Prostate gland (tissue), 2 donors: ENCODE measurements around the gene IL20RA. TPM values are rescaled to one million over a fixed set of nuclear protein-coding genes. Genes with fewer than 3 reads are reported as not detected.
"Not testable (repeated sequence)": the region's sequence is repeated elsewhere in the genome, so short reads cannot be mapped to it uniquely, and the experiment has no call there.

Experiments
- DNase-seq: peaks from one replicate; pipeline ENCODE4 v3.0.0-alpha.2; 2019; ENCODE audit warnings: low spot score
- H3K27ac ChIP-seq, 2 donors: fragments of 200-600 bp; sonication (generic); 2 replicates each; pipeline ENCODE4 v1.5.1; 2017 to 2019
- H3K27me3 ChIP-seq: fragments of 200-600 bp; sonication (generic); replicated peaks from 2 replicates; pipeline ENCODE4 v1.5.1; 2019; ENCODE audit not compliant: insufficient read depth
- H3K36me3 ChIP-seq, 2 donors: fragments of 200-600 bp; sonication (generic); 1 replicate in 1 of 2; 2 replicates in 1 of 2; pipeline versions ENCODE4 v1.5.1 to v1.8.1; 2017 to 2019
- H3K4me1 ChIP-seq: fragments of 200-600 bp; sonication (generic); replicated peaks from 2 replicates; pipeline ENCODE4 v1.5.1; 2019
- H3K4me3 ChIP-seq, 2 donors: fragments of 200-600 bp; sonication (generic); 2 replicates each; pipeline ENCODE4 v1.5.1; 2017 to 2019
- H3K9me3 ChIP-seq: fragments of 200-600 bp; sonication (generic); 2 replicates; pipeline ENCODE4 v1.5.1; 2017
- POLR2A ChIP-seq: fragments of 450-650 bp; IDR thresholded peaks from one replicate; pipeline ENCODE4 v1.6.1; 2016; ENCODE audit warnings: antibody characterized with exemption, mild to moderate bottlenecking
- POLR2AphosphoS5 ChIP-seq: sonication (generic); formaldehyde crosslinking; IDR thresholded peaks from one replicate; pipeline ENCODE4 v1.6.1; 2017; ENCODE audit warnings: antibody characterized with exemption
- WGBS: methylation state at CpG from one replicate; pipeline ENCODE4 v1.1.5; 2018; 5-methylcytosine and 5-hydroxymethylcytosine counted together
- intact Hi-C: fragments of 100-400 bp; cut with DNase I; formaldehyde crosslinking; loops from one replicate; pipeline ENCODE4 v1.14.2; 2022
- total RNA-seq, 2 donors: library from RNA; depleted of rRNA; stranded (reverse); fragments of >200 nt; gene quantifications; one replicate each; pipeline ENCODE4 v1.1.0, GENCODE V29; 2016
- TF ChIP-seq, protein P1 (sequence below), 4 experiments: fragments of 200-600 bp in 2 of 4; fragments of 450-650 bp in 2 of 4; sonication (generic) in 2 of 4; IDR thresholded peaks; 1 replicate in 3 of 4; 2 replicates in 1 of 4; pipeline ENCODE4 v1.5.1; 2016 to 2019; ENCODE audit warnings: antibody characterized with exemption in 4 of 4, mild to moderate bottlenecking in 2 of 4, moderate library complexity in 2 of 4

IL20RA gene
- total RNA-seq, 2 donors from 2014 or later, result 19.9 to 25.3 TPM

DNA sequence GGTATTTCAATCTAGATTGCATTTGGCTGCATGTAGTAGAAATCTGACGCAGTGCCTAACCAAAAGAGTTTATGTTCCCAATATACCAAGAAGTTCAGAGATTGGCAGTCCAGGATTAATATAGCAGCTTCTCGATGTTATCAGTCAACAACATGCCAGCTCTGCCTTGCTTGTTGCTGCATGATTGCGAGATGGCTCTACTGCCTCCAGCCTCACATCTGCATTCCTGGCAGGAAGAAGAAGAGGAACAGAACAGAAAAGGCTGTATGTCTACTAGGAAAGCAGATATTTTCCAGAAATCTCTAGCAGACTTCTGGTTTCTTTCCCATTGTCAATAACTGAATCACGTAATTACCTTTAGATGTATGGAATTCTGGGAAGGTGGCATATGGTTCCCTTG is 61.8 kb downstream of the IL20RA start:
- H3K27ac ChIP-seq, result no peak overlapping the region
- H3K4me3 ChIP-seq, result no peak overlapping the region
- no peaks in the 10 kb centered on the region for H3K4me1 ChIP-seq
- peak; percentile 25 for DNase-seq
- 46% methylated on average over 4 of the region's 4 CpGs for WGBS
- TF ChIP-seq POLR2A, result no peak
- no peak for TF ChIP-seq POLR2AphosphoS5
- TF ChIP-seq, protein P1, sequence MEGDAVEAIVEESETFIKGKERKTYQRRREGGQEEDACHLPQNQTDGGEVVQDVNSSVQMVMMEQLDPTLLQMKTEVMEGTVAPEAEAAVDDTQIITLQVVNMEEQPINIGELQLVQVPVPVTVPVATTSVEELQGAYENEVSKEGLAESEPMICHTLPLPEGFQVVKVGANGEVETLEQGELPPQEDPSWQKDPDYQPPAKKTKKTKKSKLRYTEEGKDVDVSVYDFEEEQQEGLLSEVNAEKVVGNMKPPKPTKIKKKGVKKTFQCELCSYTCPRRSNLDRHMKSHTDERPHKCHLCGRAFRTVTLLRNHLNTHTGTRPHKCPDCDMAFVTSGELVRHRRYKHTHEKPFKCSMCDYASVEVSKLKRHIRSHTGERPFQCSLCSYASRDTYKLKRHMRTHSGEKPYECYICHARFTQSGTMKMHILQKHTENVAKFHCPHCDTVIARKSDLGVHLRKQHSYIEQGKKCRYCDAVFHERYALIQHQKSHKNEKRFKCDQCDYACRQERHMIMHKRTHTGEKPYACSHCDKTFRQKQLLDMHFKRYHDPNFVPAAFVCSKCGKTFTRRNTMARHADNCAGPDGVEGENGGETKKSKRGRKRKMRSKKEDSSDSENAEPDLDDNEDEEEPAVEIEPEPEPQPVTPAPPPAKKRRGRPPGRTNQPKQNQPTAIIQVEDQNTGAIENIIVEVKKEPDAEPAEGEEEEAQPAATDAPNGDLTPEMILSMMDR (IDR thresholded peaks at IDR 0.05), result no peak
- H3K36me3 ChIP-seq, result no peaks in the 10 kb centered on the region
- H3K9me3 ChIP-seq, result no peaks in the 10 kb centered on the region
- intact Hi-C loops, result no loop called here
- no peaks in the 10 kb centered on the region for H3K27me3 ChIP-seq

DNA sequence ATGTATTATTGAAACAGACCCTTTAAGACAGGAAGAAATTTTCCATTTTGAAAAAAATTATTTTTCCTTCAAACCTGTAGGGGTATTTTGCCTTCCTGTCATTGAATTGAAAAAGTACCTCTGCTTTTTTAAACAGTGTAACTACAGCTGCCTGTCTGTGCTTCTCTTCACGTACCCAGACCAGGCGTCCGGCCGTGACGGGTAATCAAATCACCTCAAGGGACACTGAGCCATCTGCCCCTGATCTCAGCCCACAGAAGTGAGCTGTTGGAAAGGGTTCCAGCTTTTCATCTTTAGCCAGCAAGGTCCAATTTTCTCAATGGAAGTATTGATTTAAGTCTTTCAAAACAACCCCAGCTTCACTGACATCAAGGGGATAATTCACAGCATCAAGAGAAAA is 64.7 kb downstream of the IL20RA start:
- intact Hi-C loops, result no loop called here
- Histone ChIP-seq H3K4me3 (no peak overlapping the region), H3K36me3 (no peaks in the 10 kb centered on the region), H3K27ac (no peak overlapping the region), H3K9me3 (no peaks in the 10 kb centered on the region), H3K4me1 (no peaks in the 10 kb centered on the region), H3K27me3 (no peaks in the 10 kb centered on the region)
- 71% methylated on average over 5 of the region's 5 CpGs for WGBS
- DNase-seq, result no peak
- TF ChIP-seq POLR2AphosphoS5, result no peak
- no peak for TF ChIP-seq POLR2A
- TF ChIP-seq, protein P1 (IDR thresholded peaks at IDR 0.05), result no peak

DNA sequence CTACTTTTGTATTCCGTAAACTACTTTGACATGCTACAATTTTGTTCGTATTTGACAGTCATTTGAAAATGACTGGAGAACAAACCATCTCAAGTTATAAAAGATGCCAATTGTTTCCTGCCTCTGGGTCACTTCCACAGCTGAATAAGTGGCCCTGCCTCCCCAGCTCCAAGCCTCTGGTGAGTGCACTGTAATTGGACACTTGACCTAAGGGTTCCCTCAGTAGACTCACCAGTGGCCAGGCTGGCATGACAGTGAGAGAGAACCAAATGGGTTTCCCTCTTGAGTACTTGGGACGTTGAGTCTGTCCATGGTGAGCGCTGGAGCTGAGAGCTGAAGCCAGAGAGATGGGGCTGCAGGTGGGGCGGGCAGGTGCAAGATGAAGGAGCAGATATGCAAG is 65.6 kb downstream of the IL20RA start:
- intact Hi-C loops, result no loop called here
- Histone ChIP-seq H3K36me3 (no peaks in the 10 kb centered on the region), H3K27me3 (no peaks in the 10 kb centered on the region), H3K9me3 (no peaks in the 10 kb centered on the region), H3K4me3 (no peak overlapping the region), H3K4me1 (no peaks in the 10 kb centered on the region), H3K27ac (no peak overlapping the region)
- no peak for DNase-seq
- 85% methylated on average over 5 of the region's 5 CpGs for WGBS
- TF ChIP-seq POLR2AphosphoS5, result no peak
- TF ChIP-seq, protein P1 (IDR thresholded peaks at IDR 0.05), result no peak
- no peak for TF ChIP-seq POLR2A

DNA sequence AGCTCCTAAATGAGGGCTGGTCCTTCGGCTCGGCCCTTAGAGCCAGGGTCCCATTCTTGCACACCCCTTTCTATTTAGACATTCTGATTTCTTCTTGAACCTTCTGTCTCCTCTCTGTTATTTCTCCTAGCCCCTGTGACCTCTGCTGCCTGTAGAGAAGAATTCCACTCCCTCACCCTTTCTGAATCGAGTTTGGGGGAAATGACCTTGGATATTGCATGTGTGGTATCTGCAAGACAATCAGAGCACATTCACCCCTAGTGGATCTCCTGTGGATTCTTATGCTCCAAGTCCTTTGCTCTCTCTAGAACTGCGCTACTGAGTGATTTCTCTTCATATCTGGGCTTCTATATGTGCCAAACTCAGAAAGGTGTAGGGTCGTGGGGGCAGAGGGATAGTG is 67.7 kb downstream of the IL20RA start:
- 80% methylated on average over 5 of the region's 5 CpGs for WGBS
- intact Hi-C loops, result no loop called here
- Histone ChIP-seq H3K4me1 (no peaks in the 10 kb centered on the region), H3K36me3 (no peaks in the 10 kb centered on the region), H3K27ac (no peak overlapping the region), H3K4me3 (no peak overlapping the region), H3K27me3 (no peaks in the 10 kb centered on the region), H3K9me3 (no peaks in the 10 kb centered on the region)
- TF ChIP-seq, protein P1 (IDR thresholded peaks at IDR 0.05), result no peak
- TF ChIP-seq POLR2AphosphoS5 (no peak), POLR2A (no peak)
- no peak for DNase-seq

DNA sequence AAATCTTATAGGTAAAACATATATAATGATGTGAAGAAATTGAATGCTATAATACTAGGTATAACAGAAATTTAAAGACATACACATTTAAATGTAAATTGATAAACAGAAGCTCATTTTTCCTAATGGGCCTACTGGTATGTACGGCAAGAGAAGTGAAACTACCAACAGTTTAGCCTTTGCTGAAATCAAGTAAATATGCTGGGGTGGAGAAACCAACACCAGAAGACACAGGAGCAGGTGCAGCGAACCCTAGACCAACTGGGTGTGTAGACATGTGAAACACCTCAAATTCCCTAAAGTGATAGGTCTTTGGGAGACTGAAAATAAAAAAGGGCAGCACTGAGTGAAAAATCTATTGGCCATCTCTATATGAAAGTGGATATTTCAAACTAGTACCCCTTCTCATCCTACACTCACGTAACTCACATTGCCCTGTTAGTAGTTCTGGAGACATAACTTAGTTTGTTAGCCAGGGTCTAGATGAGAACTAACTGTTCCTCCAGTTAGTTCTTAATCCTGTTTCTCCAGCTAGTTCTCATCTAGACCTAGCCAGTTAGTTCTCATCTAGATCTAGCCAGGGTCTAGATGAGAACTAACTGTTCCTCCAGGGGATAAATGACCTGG is 69.6 kb downstream of the IL20RA start:
- 91% methylated on average over 3 of the region's 3 CpGs for WGBS
- TF ChIP-seq POLR2AphosphoS5 (no peak), POLR2A (no peak)
- TF ChIP-seq, protein P1 (IDR thresholded peaks at IDR 0.05), result no peak

DNA sequence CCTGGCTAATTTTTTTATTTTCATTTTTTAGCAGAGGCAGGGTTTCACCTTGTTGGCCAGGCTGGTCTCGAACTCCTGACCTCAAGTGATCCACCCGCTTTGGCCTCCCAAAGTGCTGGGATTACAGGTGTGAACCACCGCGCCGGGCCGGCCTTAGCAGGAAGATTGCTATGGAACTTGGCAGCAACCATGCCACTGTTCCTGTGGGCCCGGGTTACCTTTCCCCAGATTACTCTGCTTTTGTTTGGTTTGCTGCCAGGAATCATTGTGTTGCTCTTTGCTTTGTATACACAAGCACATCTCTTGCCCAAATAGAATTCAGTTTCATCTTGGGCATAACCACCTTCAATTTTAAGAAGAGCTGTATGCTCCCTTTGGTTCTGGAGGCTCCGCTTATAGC is 71.0 kb downstream of the IL20RA start:
- H3K4me1 ChIP-seq, H3K36me3 ChIP-seq, H3K9me3 ChIP-seq, H3K27ac ChIP-seq, H3K4me3 ChIP-seq, intact Hi-C loops, H3K27me3 ChIP-seq, DNase-seq: not testable (repeated sequence)
- WGBS, result 79% methylated on average over 8 of the region's 8 CpGs

More for the DNA sequence above, 69.6 kb downstream of the IL20RA start:
- no peaks in the 10 kb centered on the region for H3K36me3 ChIP-seq
- DNase-seq, result no peak
- H3K27ac ChIP-seq, result no peak overlapping the region
- no peak overlapping the region for H3K4me3 ChIP-seq
- no peaks in the 10 kb centered on the region for H3K27me3 ChIP-seq
- H3K4me1 ChIP-seq, result no peaks in the 10 kb centered on the region
- intact Hi-C loops, result no loop called here
- H3K9me3 ChIP-seq, result no peaks in the 10 kb centered on the region
